ENCODE measurements around the gene OSBPL10. TPM values are rescaled to one million over a fixed set of nuclear protein-coding genes. Genes with fewer than 3 reads are reported as not detected.

Gene OSBPL10
- total RNA-seq, 4 donors from 2014 or later = 20.4 to 44.4 (median 30.2) TPM

GRCh38 chr3:31953091-31953490 lies 28.0 kb downstream of the OSBPL10 start:
- intact Hi-C loops (cut with DNase I; ENCODE audit: low total_unique reads) = no loop called here
- H3K4me3 ChIP-seq (ENCODE audit: low read depth, poor library complexity, severe bottlenecking) = no peak overlapping the region
- TF ChIP-seq, protein P1, sequence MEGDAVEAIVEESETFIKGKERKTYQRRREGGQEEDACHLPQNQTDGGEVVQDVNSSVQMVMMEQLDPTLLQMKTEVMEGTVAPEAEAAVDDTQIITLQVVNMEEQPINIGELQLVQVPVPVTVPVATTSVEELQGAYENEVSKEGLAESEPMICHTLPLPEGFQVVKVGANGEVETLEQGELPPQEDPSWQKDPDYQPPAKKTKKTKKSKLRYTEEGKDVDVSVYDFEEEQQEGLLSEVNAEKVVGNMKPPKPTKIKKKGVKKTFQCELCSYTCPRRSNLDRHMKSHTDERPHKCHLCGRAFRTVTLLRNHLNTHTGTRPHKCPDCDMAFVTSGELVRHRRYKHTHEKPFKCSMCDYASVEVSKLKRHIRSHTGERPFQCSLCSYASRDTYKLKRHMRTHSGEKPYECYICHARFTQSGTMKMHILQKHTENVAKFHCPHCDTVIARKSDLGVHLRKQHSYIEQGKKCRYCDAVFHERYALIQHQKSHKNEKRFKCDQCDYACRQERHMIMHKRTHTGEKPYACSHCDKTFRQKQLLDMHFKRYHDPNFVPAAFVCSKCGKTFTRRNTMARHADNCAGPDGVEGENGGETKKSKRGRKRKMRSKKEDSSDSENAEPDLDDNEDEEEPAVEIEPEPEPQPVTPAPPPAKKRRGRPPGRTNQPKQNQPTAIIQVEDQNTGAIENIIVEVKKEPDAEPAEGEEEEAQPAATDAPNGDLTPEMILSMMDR (IDR thresholded peaks at IDR 0.05) = no peak
- no peak for TF ChIP-seq POLR2A (IDR thresholded peaks at IDR 0.05)
- WGBS, 2 donors = 85 to 90% methylated on average over 7 of the region's 7 CpGs
- DNase-seq (ENCODE audit: low spot score in 2 of 2) = no peak

GRCh38 chr3:31952205-31952604 lies 28.9 kb downstream of the OSBPL10 start:
- DNase-seq (ENCODE audit: low spot score in 2 of 2) = no peak
- 79 to 82% methylated on average over 4 of the region's 4 CpGs for WGBS, 2 donors
- intact Hi-C loops (cut with DNase I; ENCODE audit: low total_unique reads) = no loop called here
- no peak overlapping the region for H3K4me3 ChIP-seq (ENCODE audit: low read depth, poor library complexity, severe bottlenecking)
- TF ChIP-seq, protein P1 (IDR thresholded peaks at IDR 0.05) = no peak
- no peak for TF ChIP-seq POLR2A (IDR thresholded peaks at IDR 0.05)

- 73 to 85% methylated on average over 6 of the region's 6 CpGs for WGBS, 2 donors
- TF ChIP-seq POLR2A (IDR thresholded peaks at IDR 0.05) = no peak
- TF ChIP-seq, protein P1 (IDR thresholded peaks at IDR 0.05) = no peak
- no peak overlapping the region for H3K4me3 ChIP-seq (ENCODE audit: low read depth, poor library complexity, severe bottlenecking)
- intact Hi-C loops (cut with DNase I; ENCODE audit: low total_unique reads) = no loop called here
- DNase-seq (ENCODE audit: low spot score in 2 of 2) = no peak
Observed at GRCh38 chr3:31948280-31948679, 32.8 kb downstream of the OSBPL10 start.

GRCh38 chr3:31947671-31948091 lies 33.4 kb downstream of the OSBPL10 start:
- DNase-seq (ENCODE audit: low spot score in 2 of 2) = no peak
- intact Hi-C loops (cut with DNase I; ENCODE audit: low total_unique reads) = no loop called here
- WGBS, 2 donors = 42 to 45% methylated on average over 6 of the region's 6 CpGs

DNA sequence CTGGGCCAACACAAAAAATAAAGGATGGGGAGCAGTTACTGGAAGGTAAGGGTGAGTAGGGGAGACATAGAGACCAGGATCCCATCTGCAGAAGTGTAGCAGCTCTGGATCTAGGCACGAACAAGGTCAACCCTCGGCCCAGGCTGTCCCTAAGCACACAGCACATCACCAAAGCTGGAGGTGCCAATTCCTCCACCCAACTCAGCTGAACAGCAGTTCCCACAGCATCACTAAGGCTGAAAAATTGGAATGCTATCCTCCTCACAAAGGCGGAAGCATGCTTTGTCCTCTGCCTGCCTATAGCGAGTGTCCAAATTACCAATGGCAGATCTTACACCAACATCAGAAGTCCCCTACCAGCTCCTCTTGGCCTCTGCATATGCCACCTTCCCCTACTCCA lies 33.9 kb downstream of the OSBPL10 start:
- DNase-seq (ENCODE audit: low spot score in 2 of 2) = no peak
- WGBS, 2 donors = 87% methylated on average over 4 of the region's 4 CpGs
- no peak for TF ChIP-seq POLR2A (IDR thresholded peaks at IDR 0.05)
- TF ChIP-seq, protein P1 (IDR thresholded peaks at IDR 0.05) = no peak
- H3K4me3 ChIP-seq (ENCODE audit: low read depth, poor library complexity, severe bottlenecking) = no peak overlapping the region
- intact Hi-C loops (cut with DNase I; ENCODE audit: low total_unique reads) = no loop called here

More at GRCh38 chr3:31947671-31948091, 33.4 kb downstream of the OSBPL10 start:
- H3K4me3 ChIP-seq (ENCODE audit: low read depth, poor library complexity, severe bottlenecking) = no peak overlapping the region
- no peak for TF ChIP-seq POLR2A (IDR thresholded peaks at IDR 0.05)
- TF ChIP-seq, protein P1 (IDR thresholded peaks at IDR 0.05) = no peak

- DNase-seq (ENCODE audit: low spot score in 2 of 2) = no peak
- TF ChIP-seq, protein P1 (IDR thresholded peaks at IDR 0.05) = no peak
- no peak for TF ChIP-seq POLR2A (IDR thresholded peaks at IDR 0.05)
- no peak overlapping the region for H3K4me3 ChIP-seq (ENCODE audit: low read depth, poor library complexity, severe bottlenecking)
- intact Hi-C loops (cut with DNase I; ENCODE audit: low total_unique reads) = no loop called here
- WGBS, 2 donors = 89% methylated on average over 10 of the region's 10 CpGs
Observed at GRCh38 chr3:31946484-31947081, 34.5 kb downstream of the OSBPL10 start.

Measured in lower leg skin (tissue), 4 donors.